ENCODE results near the gene SLC35B2.

DNA sequence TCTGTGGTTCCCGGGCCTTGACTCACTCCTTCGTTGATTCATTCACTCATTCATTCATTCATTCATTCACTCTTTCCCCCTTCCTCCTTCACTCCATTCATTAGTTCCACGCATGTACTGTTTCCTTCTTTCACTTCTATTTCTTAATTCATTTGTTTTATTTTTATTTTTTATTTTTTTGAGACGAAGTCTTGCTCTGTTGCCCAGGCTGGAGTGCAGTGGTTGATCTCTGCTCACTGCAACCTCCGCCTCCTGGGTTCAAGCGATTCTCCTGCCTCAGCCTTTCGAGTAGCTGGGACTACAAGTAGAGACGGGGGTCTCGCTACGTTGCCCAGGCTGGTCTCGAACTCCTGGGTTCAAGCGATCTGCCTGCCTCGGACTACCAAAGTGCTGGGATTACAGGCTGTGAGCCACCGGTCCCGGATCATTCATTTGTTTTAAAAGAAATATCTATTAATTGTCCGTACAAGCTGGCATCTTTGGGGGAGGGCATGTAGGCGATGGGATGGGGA, 8.4 kb upstream of the SLC35B2 start:
- TF ChIP-seq, protein P1, sequence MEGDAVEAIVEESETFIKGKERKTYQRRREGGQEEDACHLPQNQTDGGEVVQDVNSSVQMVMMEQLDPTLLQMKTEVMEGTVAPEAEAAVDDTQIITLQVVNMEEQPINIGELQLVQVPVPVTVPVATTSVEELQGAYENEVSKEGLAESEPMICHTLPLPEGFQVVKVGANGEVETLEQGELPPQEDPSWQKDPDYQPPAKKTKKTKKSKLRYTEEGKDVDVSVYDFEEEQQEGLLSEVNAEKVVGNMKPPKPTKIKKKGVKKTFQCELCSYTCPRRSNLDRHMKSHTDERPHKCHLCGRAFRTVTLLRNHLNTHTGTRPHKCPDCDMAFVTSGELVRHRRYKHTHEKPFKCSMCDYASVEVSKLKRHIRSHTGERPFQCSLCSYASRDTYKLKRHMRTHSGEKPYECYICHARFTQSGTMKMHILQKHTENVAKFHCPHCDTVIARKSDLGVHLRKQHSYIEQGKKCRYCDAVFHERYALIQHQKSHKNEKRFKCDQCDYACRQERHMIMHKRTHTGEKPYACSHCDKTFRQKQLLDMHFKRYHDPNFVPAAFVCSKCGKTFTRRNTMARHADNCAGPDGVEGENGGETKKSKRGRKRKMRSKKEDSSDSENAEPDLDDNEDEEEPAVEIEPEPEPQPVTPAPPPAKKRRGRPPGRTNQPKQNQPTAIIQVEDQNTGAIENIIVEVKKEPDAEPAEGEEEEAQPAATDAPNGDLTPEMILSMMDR (IDR thresholded peaks at IDR 0.05): no peak
- TF ChIP-seq, protein P2, sequence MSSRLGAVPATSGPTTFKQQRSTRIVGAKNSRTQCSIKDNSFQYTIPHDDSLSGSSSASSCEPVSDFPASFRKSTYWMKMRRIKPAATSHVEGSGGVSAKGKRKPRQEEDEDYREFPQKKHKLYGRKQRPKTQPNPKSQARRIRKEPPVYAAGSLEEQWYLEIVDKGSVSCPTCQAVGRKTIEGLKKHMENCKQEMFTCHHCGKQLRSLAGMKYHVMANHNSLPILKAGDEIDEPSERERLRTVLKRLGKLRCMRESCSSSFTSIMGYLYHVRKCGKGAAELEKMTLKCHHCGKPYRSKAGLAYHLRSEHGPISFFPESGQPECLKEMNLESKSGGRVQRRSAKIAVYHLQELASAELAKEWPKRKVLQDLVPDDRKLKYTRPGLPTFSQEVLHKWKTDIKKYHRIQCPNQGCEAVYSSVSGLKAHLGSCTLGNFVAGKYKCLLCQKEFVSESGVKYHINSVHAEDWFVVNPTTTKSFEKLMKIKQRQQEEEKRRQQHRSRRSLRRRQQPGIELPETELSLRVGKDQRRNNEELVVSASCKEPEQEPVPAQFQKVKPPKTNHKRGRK (CRISPR knock-in tag; IDR thresholded peaks at IDR 0.05; ENCODE audit: borderline replicate concordance): no peak
- TF ChIP-seq, protein P3, sequence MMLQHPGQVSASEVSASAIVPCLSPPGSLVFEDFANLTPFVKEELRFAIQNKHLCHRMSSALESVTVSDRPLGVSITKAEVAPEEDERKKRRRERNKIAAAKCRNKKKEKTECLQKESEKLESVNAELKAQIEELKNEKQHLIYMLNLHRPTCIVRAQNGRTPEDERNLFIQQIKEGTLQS (CRISPR knock-in tag; conservative IDR thresholded peaks at IDR 0.05): no peak
